Sigmoid colon (tissue), 4 donors: ENCODE data around the gene CDCA4.
A peak's percentile ranks its signal among the peaks of the same experiment; 100 is the strongest.

Experiments used
- CTCF ChIP-seq, 4 experiments: fragments of 450-650 bp in 3 of 4; fragments of 200-600 bp in 1 of 4; IDR thresholded peaks; one replicate each; pipeline ENCODE4 v1.5.1; 2016 to 2019; ENCODE audit warnings: antibody characterized with exemption in 4 of 4, mild to moderate bottlenecking in 3 of 4, moderate library complexity in 2 of 4
- POLR2A ChIP-seq, 2 donors: fragments of 450-650 bp; IDR thresholded peaks; one replicate each; pipeline ENCODE4 v1.6.1; 2016; ENCODE audit warnings: antibody characterized with exemption in 2 of 2, mild to moderate bottlenecking in 2 of 2, moderate library complexity in 2 of 2
- POLR2AphosphoS5 ChIP-seq, 4 donors: sonication (generic); formaldehyde crosslinking; IDR thresholded peaks; one replicate each; pipeline ENCODE4 v1.6.1; 2017; ENCODE audit warnings: antibody characterized with exemption in 4 of 4

GRCh38 chr14:104985675-104986486 lies 35.0 kb downstream of the CDCA4 start, which contains the start of gene CLBA1:
- no peak for TF ChIP-seq CTCF (IDR thresholded peaks at IDR 0.05)
- TF ChIP-seq POLR2A (IDR thresholded peaks at IDR 0.05): no peak
- peak in 3 of 4 donors; percentile 23 to 85 (median 73) for TF ChIP-seq POLR2AphosphoS5 (IDR thresholded peaks at IDR 0.05)
